ENCODE measurements around the gene DVL1.

The DVL1 gene

GRCh38 chr1:1340791-1341548 lies 8.2 kb downstream of the DVL1 start:
- H3K4me2 ChIP-seq (ENCODE audit: low read length) = no peak overlapping the region
- no peaks in the 10 kb centered on the region for H3F3A ChIP-seq (ENCODE audit: control insufficient read depth, insufficient read depth)
- H3K9me3 ChIP-seq (ENCODE audit: control insufficient read depth, insufficient read depth, low read length) = peaks cover 5% of the 10 kb centered on the region; the same call in 1 of the 2 replicates
- H4K20me1 ChIP-seq (ENCODE audit: control insufficient read depth, insufficient read depth, low read depth, low read length) = peaks cover 7% of the 10 kb centered on the region; the same call in 1 of the 2 replicates
- no peak overlapping the region for H3K4me3 ChIP-seq (ENCODE audit: low read length)
- H3K36me3 ChIP-seq (ENCODE audit: control insufficient read depth, low read length) = peaks cover 29% of the 10 kb centered on the region
- H3K4me1 ChIP-seq (ENCODE audit: control insufficient read depth, low read length) = no peaks in the 10 kb centered on the region
- H3K27ac ChIP-seq (ENCODE audit: low read depth, low read length) = no peak overlapping the region
- peaks cover 27% of the 10 kb centered on the region for H3K79me2 ChIP-seq (ENCODE audit: control insufficient read depth, low read length)
- no peaks in the 10 kb centered on the region for H3K9me2 ChIP-seq (replicated peaks; ENCODE audit: control insufficient read depth, low read length)
- TF ChIP-seq EZH2phosphoT487 (IDR thresholded peaks at IDR 0.05; ENCODE audit: borderline replicate concordance, low read length) = no peak
- no peak for TF ChIP-seq CTCF (IDR thresholded peaks at IDR 0.05; ENCODE audit: low read depth, low read length, poor library complexity, severe bottlenecking)
- H3K27me3 ChIP-seq (ENCODE audit: control insufficient read depth, low read length) = no peaks in the 10 kb centered on the region

- Histone ChIP-seq H3K27me3 (ENCODE audit: control insufficient read depth, low read length) (no peaks in the 10 kb centered on the region), H3K9me3 (ENCODE audit: control insufficient read depth, insufficient read depth, low read length) (peaks cover 5% of the 10 kb centered on the region; the same call in 1 of the 2 replicates), H4K20me1 (ENCODE audit: control insufficient read depth, insufficient read depth, low read depth, low read length) (peaks cover 5% of the 10 kb centered on the region; the same call in 1 of the 2 replicates), H3K27ac (ENCODE audit: low read depth, low read length) (no peak overlapping the region), H3K4me2 (ENCODE audit: low read length) (no peak overlapping the region), H3K79me2 (ENCODE audit: control insufficient read depth, low read length) (peaks cover 19% of the 10 kb centered on the region), H3K4me3 (ENCODE audit: low read length) (no peak overlapping the region), H3F3A (ENCODE audit: control insufficient read depth, insufficient read depth) (no peaks in the 10 kb centered on the region), H3K4me1 (ENCODE audit: control insufficient read depth, low read length) (no peaks in the 10 kb centered on the region), H3K9me2 (replicated peaks; ENCODE audit: control insufficient read depth, low read length) (no peaks in the 10 kb centered on the region), H3K36me3 (ENCODE audit: control insufficient read depth, low read length) (peaks cover 29% of the 10 kb centered on the region)
- TF ChIP-seq EZH2phosphoT487 (IDR thresholded peaks at IDR 0.05; ENCODE audit: borderline replicate concordance, low read length) (no peak), CTCF (IDR thresholded peaks at IDR 0.05; ENCODE audit: low read depth, low read length, poor library complexity, severe bottlenecking) (no peak)
Observed at GRCh38 chr1:1340185-1340584, 9.0 kb downstream of the DVL1 start.

GRCh38 chr1:1338278-1338677 lies 10.9 kb downstream of the DVL1 start:
- TF ChIP-seq EZH2phosphoT487 (IDR thresholded peaks at IDR 0.05; ENCODE audit: borderline replicate concordance, low read length) (no peak), CTCF (IDR thresholded peaks at IDR 0.05; ENCODE audit: low read depth, low read length, poor library complexity, severe bottlenecking) (no peak)
- Histone ChIP-seq H3K36me3 (ENCODE audit: control insufficient read depth, low read length) (peaks cover 29% of the 10 kb centered on the region), H3K4me2 (ENCODE audit: low read length) (no peak overlapping the region), H3F3A (ENCODE audit: control insufficient read depth, insufficient read depth) (no peaks in the 10 kb centered on the region), H3K27ac (ENCODE audit: low read depth, low read length) (no peak overlapping the region), H3K4me1 (ENCODE audit: control insufficient read depth, low read length) (no peaks in the 10 kb centered on the region), H3K79me2 (ENCODE audit: control insufficient read depth, low read length) (peaks cover 1% of the 10 kb centered on the region), H4K20me1 (ENCODE audit: control insufficient read depth, insufficient read depth, low read depth, low read length) (peaks cover 5% of the 10 kb centered on the region; the same call in 1 of the 2 replicates), H3K4me3 (ENCODE audit: low read length) (no peak overlapping the region), H3K9me2 (replicated peaks; ENCODE audit: control insufficient read depth, low read length) (no peaks in the 10 kb centered on the region), H3K9me3 (ENCODE audit: control insufficient read depth, insufficient read depth, low read length) (peaks cover 5% of the 10 kb centered on the region; the same call in 1 of the 2 replicates), H3K27me3 (ENCODE audit: control insufficient read depth, low read length) (no peaks in the 10 kb centered on the region)
